Lung (tissue), 12 donors: ENCODE results near the gene FRMD4A. TPM values are rescaled to one million over a fixed set of nuclear protein-coding genes. Genes with fewer than 3 reads are reported as not detected.

Experiments
- ATAC-seq: fragments of 200-7000 bp; cut with Tn5 transposase; one replicate; pipeline ENCODE4 v1.9.1; 2020; ENCODE audit warnings: moderate number of reproducible peaks; ENCODE audit not compliant: insufficient read depth, low FRiP score
- DNase-seq, 3 donors: peaks; one replicate each; pipeline ENCODE4 v3.0.0-alpha.2; 2013 to 2017
- H3K27ac ChIP-seq, 2 donors: one replicate each; pipeline ENCODE4 v1.5.1; 2013; ENCODE audit warnings: mild to moderate bottlenecking in 2 of 2, moderate library complexity in 2 of 2, control low read depth in 1 of 2, inconsistent platforms in 1 of 2, low read depth in 1 of 2, low read length in 1 of 2
- H3K27me3 ChIP-seq, 3 donors: one replicate each; pipeline ENCODE4 v1.5.1; 2013; ENCODE audit warnings: low read length in 2 of 3; ENCODE audit not compliant: control insufficient read depth in 3 of 3, insufficient read depth in 3 of 3
- H3K36me3 ChIP-seq, 4 donors: one replicate each; pipeline ENCODE4 v1.5.1; 2013; ENCODE audit warnings: low read length in 4 of 4, mild to moderate bottlenecking in 1 of 4, moderate library complexity in 1 of 4; ENCODE audit not compliant: control insufficient read depth in 4 of 4, insufficient read depth in 4 of 4
- H3K4me1 ChIP-seq, 5 donors: one replicate each; pipeline ENCODE4 v1.5.1; 2013; ENCODE audit warnings: low read length in 5 of 5, mild to moderate bottlenecking in 2 of 5, moderate library complexity in 1 of 5; ENCODE audit not compliant: control insufficient read depth in 5 of 5, insufficient read depth in 5 of 5
- H3K4me3 ChIP-seq: one replicate; pipeline ENCODE4 v1.5.1; 2013; ENCODE audit warnings: mild to moderate bottlenecking, control low read depth, moderate library complexity
- H3K9ac ChIP-seq, 2 donors: one replicate each; pipeline ENCODE4 v1.5.1; 2013; ENCODE audit warnings: low read length in 2 of 2, control low read depth in 1 of 2; ENCODE audit not compliant: insufficient read depth in 1 of 2
- H3K9me3 ChIP-seq, 4 donors: one replicate each; pipeline ENCODE4 v1.5.1; 2013; ENCODE audit warnings: low read length in 3 of 4, mild to moderate bottlenecking in 1 of 4, moderate library complexity in 1 of 4; ENCODE audit not compliant: control insufficient read depth in 4 of 4, insufficient read depth in 3 of 4
- WGBS, 2 donors: extraction: QIAGEN DNeasy Blood & Tissue Kit; methylation state at CpG; one replicate each; pipeline ENCODE4 v1.1.7; 2013; 5-methylcytosine and 5-hydroxymethylcytosine counted together
- polyA plus RNA-seq, 2 donors: library from polyadenylated mRNA; stranded (reverse); fragments of 200-250 nt; gene quantifications; one replicate each; pipeline ENCODE4 v1.2.1, GENCODE V29; 2013
- total RNA-seq, 2 donors: library from RNA; depleted of rRNA in 1 of 2; stranded (reverse); fragments of >200 nt in 1 of 2; gene quantifications; one replicate each; pipeline ENCODE4 v1.2.1, GENCODE V29; 2014 to 2021
- TF ChIP-seq, protein P1 (sequence below): IDR thresholded peaks from 2 replicates; pipeline ENCODE4 v1.5.1; 2012; ENCODE audit warnings: mild to moderate bottlenecking; ENCODE audit errors: control extremely low read depth, extremely low read depth
- donor health status: control.
- donor health status: control.
- donor health status: Bipolar disorder and iron deficiency.
- donor health status: healthy.
- donor health status: DM: yes; HTN: yes; CAD: no.

Gene FRMD4A
- total and polyA plus RNA-seq, 4 donors = 12.0 to 64.5 (median 29.3) TPM

DNA sequence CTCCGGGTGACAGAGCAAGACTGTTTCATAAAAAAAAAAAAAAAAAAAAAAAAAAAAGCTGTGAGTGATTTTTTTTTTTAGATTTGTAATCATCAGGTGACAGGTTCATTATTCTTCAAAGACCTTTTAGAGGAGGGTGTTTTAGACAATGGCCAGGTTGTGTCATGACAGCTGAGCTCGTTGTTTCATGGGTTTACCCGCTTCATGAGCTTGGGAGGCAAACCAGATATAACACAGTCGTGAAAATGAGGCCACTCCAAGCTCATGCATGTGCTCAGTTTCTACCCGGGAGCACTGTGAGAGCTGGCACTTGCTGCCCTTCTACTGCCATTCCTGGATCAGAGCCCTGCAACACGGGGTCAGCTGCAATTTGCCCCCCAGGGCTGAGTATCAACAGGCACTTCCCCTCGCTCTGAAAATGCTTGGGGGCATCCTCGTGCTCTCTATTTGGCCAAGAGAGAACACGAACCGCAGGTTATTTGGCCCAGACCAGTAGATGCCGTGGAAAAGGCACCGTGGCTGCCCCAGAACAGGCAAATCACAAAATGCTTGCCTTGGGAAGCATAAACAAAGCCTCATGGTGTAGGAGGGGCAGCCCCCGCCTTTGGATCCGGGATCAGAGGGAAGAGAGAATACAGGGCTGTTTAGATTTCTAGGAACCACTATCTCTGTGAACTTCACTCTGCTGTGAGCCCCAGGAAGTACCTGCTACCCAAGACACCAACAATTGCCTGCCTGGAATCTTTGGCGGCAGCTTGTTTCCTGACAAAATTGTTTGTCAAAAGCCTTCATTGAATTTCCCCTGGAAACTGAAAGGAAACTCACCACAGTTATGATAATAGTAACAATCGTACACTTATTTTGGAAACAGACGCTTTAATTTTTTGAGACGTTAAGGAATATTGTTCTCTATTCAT lies 371.0 kb downstream of the FRMD4A start:
- H3K36me3 ChIP-seq = no peaks in the 10 kb centered on the region
- no peak for ATAC-seq
- DNase-seq = peak in 2 of 3 donors; percentile 41 to 45
- no peaks in the 10 kb centered on the region for H3K9me3 ChIP-seq
- H3K9ac ChIP-seq = peak overlapping the region in 1 of 2 donors; percentile 7
- H3K4me1 ChIP-seq = peaks cover 0 to 17% (median 2%) of the 10 kb centered on the region in 5 donors
- H3K4me3 ChIP-seq = no peak overlapping the region
- peak overlapping the region in 1 of 2 donors; percentile 45 for H3K27ac ChIP-seq
- TF ChIP-seq, protein P1, sequence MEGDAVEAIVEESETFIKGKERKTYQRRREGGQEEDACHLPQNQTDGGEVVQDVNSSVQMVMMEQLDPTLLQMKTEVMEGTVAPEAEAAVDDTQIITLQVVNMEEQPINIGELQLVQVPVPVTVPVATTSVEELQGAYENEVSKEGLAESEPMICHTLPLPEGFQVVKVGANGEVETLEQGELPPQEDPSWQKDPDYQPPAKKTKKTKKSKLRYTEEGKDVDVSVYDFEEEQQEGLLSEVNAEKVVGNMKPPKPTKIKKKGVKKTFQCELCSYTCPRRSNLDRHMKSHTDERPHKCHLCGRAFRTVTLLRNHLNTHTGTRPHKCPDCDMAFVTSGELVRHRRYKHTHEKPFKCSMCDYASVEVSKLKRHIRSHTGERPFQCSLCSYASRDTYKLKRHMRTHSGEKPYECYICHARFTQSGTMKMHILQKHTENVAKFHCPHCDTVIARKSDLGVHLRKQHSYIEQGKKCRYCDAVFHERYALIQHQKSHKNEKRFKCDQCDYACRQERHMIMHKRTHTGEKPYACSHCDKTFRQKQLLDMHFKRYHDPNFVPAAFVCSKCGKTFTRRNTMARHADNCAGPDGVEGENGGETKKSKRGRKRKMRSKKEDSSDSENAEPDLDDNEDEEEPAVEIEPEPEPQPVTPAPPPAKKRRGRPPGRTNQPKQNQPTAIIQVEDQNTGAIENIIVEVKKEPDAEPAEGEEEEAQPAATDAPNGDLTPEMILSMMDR = no peak
- WGBS, 2 donors = 49 to 60% methylated on average over 18 of the region's 18 CpGs
- H3K27me3 ChIP-seq = no peaks in the 10 kb centered on the region

DNA sequence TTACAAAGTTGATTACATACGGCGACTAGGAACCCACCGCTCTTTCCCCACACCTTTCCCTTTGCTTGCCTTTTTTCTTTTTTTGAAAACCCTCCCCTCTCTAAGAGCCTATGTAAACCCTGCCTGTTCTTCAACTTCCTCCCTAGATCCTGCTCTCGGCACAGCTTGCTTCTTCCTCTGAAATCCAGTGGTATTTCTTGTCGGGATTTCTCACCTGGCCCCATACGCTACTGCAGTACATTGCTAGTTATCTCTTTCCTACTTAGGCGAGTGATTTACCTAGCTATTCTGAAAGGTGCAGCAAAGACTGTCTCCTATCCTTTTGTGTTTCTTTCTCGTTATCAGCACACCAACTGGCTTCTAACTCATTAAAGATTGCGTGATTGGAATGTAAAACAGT lies 372.9 kb downstream of the FRMD4A start:
- Histone ChIP-seq H3K4me1 (peaks cover 0 to 17% (median 2%) of the 10 kb centered on the region in 5 donors), H3K27ac (no peak overlapping the region), H3K27me3 (no peaks in the 10 kb centered on the region), H3K36me3 (no peaks in the 10 kb centered on the region), H3K4me3 (no peak overlapping the region), H3K9me3 (no peaks in the 10 kb centered on the region), H3K9ac (no peak overlapping the region)
- DNase-seq (no peak), ATAC-seq (no peak)
- TF ChIP-seq, protein P1 = no peak
- WGBS, 2 donors = 73 to 79% methylated on average over 9 of the region's 9 CpGs

DNA sequence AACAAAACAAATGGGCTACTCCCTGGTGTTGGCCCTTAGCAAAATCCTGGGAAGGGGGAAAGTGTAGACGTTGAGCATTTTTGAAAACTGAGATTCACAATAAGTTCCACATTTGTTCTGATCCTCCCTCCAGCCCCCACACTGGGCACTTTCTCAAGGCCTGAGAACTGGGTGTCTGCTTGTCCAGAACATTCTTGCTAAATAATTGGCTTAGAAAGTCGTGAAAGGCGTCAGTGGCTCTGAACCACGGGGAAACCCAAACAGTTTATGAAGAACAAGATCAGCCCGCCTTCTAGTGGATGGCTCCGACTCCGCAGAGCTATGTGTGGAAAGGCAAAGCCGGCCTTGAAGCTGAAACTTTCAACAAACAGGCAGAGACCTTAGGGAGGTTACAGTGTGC lies 373.9 kb downstream of the FRMD4A start:
- H3K9ac ChIP-seq = peak overlapping the region in 1 of 2 donors; percentile 1
- TF ChIP-seq, protein P1 = peak; percentile 14
- ATAC-seq (peak; percentile 68), DNase-seq (peak; percentile 74 to 92 (median 88))
- peak overlapping the region; percentile 17 to 57 for H3K27ac ChIP-seq
- no peak overlapping the region for H3K4me3 ChIP-seq
- H3K4me1 ChIP-seq = peaks cover 0 to 17% (median 2%) of the 10 kb centered on the region in 5 donors
- WGBS, 2 donors = 53 to 64% methylated on average over 8 of the region's 8 CpGs
- no peaks in the 10 kb centered on the region for H3K27me3 ChIP-seq
- no peaks in the 10 kb centered on the region for H3K36me3 ChIP-seq
- no peaks in the 10 kb centered on the region for H3K9me3 ChIP-seq
